ENCODE data around the gene GRAMD1B. TPM values are rescaled to one million over a fixed set of nuclear protein-coding genes. Genes with fewer than 3 reads are reported as not detected.
"Not testable (repeated sequence)": the region's sequence is repeated elsewhere in the genome, so short reads cannot be mapped to it uniquely, and the experiment has no call there.

Gene GRAMD1B
- total and polyA plus RNA-seq, 5 donors from 2014 or later, result 1.7 to 10.8 (median 5.3) TPM

- peaks cover 19% of the 10 kb centered on the region for H3K4me1 ChIP-seq (ENCODE audit: control insufficient read depth, insufficient read depth, low read length, poor library complexity, severe bottlenecking)
- Mint-ChIP-seq H3K4me1 (peaks cover 8 to 40% (median 18%) of the 10 kb centered on the region in 4 donors), H3K36me3 (no peaks in the 10 kb centered on the region), H3K4me3 (peak overlapping the region in 1 of 4 donors; percentile 1), H3K9me3 (peaks cover 0 to 1% (median 0%) of the 10 kb centered on the region in 7 donors), H3K27ac (peak overlapping the region in 2 of 3 donors; percentile 9 to 59), H3K27me3 (no peaks in the 10 kb centered on the region)
- DNase-seq (peak in 1 of 3 donors; percentile 56), ATAC-seq (ENCODE audit: low read depth in 2 of 2) (no peak)
- H3K4me3 ChIP-seq (ENCODE audit: low read depth, low read length), result no peak overlapping the region
- H3K27ac ChIP-seq (ENCODE audit: insufficient read depth, low read length, poor library complexity, severe bottlenecking), result no peak overlapping the region
- H3K36me3 ChIP-seq (ENCODE audit: control insufficient read depth, insufficient read depth, low read length), result no peaks in the 10 kb centered on the region
- H3K9me3 ChIP-seq (ENCODE audit: control insufficient read depth in 2 of 2, low read length in 2 of 2), result no peaks in the 10 kb centered on the region
- H3K27me3 ChIP-seq (ENCODE audit: control insufficient read depth, insufficient read depth, low read length), result no peaks in the 10 kb centered on the region
Observed at GRCh38 chr11:123451183-123451781, 21.2 kb downstream of the GRAMD1B start.

- Mint-ChIP-seq H3K4me3 (no peak overlapping the region), H3K27ac (no peak overlapping the region), H3K36me3 (no peaks in the 10 kb centered on the region), H3K27me3 (no peaks in the 10 kb centered on the region), H3K4me1 (peaks cover 10 to 52% (median 26%) of the 10 kb centered on the region in 4 donors), H3K9me3 (peaks cover 0 to 2% (median 0%) of the 10 kb centered on the region in 7 donors)
- DNase-seq (peak in 1 of 3 donors; percentile 39), ATAC-seq (ENCODE audit: low read depth in 2 of 2) (no peak)
- H3K27me3 ChIP-seq (ENCODE audit: control insufficient read depth, insufficient read depth, low read length), result no peaks in the 10 kb centered on the region
- peaks cover 31% of the 10 kb centered on the region for H3K4me1 ChIP-seq (ENCODE audit: control insufficient read depth, insufficient read depth, low read length, poor library complexity, severe bottlenecking)
- H3K9me3 ChIP-seq (ENCODE audit: control insufficient read depth in 2 of 2, low read length in 2 of 2), result no peaks in the 10 kb centered on the region
- no peaks in the 10 kb centered on the region for H3K36me3 ChIP-seq (ENCODE audit: control insufficient read depth, insufficient read depth, low read length)
- no peak overlapping the region for H3K4me3 ChIP-seq (ENCODE audit: low read depth, low read length)
- no peak overlapping the region for H3K27ac ChIP-seq (ENCODE audit: insufficient read depth, low read length, poor library complexity, severe bottlenecking)
Observed at GRCh38 chr11:123452794-123453193, 22.7 kb downstream of the GRAMD1B start.

GRCh38 chr11:123454060-123454651 lies 24.1 kb downstream of the GRAMD1B start:
- Histone ChIP-seq H3K9me3 (ENCODE audit: control insufficient read depth in 2 of 2, low read length in 2 of 2) (no peaks in the 10 kb centered on the region), H3K4me3 (ENCODE audit: low read depth, low read length) (peak overlapping the region; percentile 35), H3K27me3 (ENCODE audit: control insufficient read depth, insufficient read depth, low read length) (no peaks in the 10 kb centered on the region), H3K4me1 (ENCODE audit: control insufficient read depth, insufficient read depth, low read length, poor library complexity, severe bottlenecking) (peaks cover 32% of the 10 kb centered on the region), H3K36me3 (ENCODE audit: control insufficient read depth, insufficient read depth, low read length) (no peaks in the 10 kb centered on the region), H3K27ac (ENCODE audit: insufficient read depth, low read length, poor library complexity, severe bottlenecking) (peak overlapping the region; percentile 38)
- Mint-ChIP-seq H3K27ac (peak overlapping the region; percentile 56 to 85 (median 70)), H3K4me1 (peaks cover 9 to 43% (median 26%) of the 10 kb centered on the region in 4 donors), H3K36me3 (no peaks in the 10 kb centered on the region), H3K4me3 (peak overlapping the region; percentile 20 to 63 (median 34)), H3K9me3 (peaks cover 0 to 2% (median 0%) of the 10 kb centered on the region in 7 donors), H3K27me3 (no peaks in the 10 kb centered on the region)
- ATAC-seq (ENCODE audit: low read depth in 2 of 2) (peak; percentile 44 to 49), DNase-seq (peak; percentile 9 to 79 (median 23))

GRCh38 chr11:123454796-123455195 lies 24.7 kb downstream of the GRAMD1B start:
- H3K4me1 ChIP-seq (ENCODE audit: control insufficient read depth, insufficient read depth, low read length, poor library complexity, severe bottlenecking), result peaks cover 32% of the 10 kb centered on the region

GRCh38 chr11:123456448-123456847 lies 26.4 kb downstream of the GRAMD1B start:
- not testable (repeated sequence) for H3K27me3 Mint-ChIP-seq; H3K27ac ChIP-seq (ENCODE audit: insufficient read depth, low read length, poor library complexity, severe bottlenecking); ATAC-seq (ENCODE audit: low read depth in 2 of 2); H3K36me3 Mint-ChIP-seq; H3K36me3 ChIP-seq (ENCODE audit: control insufficient read depth, insufficient read depth, low read length); H3K9me3 ChIP-seq (ENCODE audit: control insufficient read depth in 2 of 2, low read length in 2 of 2); H3K9me3 Mint-ChIP-seq; H3K27me3 ChIP-seq (ENCODE audit: control insufficient read depth, insufficient read depth, low read length); H3K4me3 ChIP-seq (ENCODE audit: low read depth, low read length)
- H3K4me1 ChIP-seq (ENCODE audit: control insufficient read depth, insufficient read depth, low read length, poor library complexity, severe bottlenecking), result peaks cover 32% of the 10 kb centered on the region
- DNase-seq, result peak in 1 of 3 donors; percentile 12
- Mint-ChIP-seq H3K27ac (peak overlapping the region; percentile 35 to 90 (median 89)), H3K4me3 (peak overlapping the region in 2 of 4 donors; percentile 16 to 55), H3K4me1 (peaks cover 9 to 39% (median 24%) of the 10 kb centered on the region in 4 donors)

More at GRCh38 chr11:123454796-123455195, 24.7 kb downstream of the GRAMD1B start:
- no peak for DNase-seq
- Mint-ChIP-seq H3K4me1 (peaks cover 9 to 43% (median 26%) of the 10 kb centered on the region in 4 donors), H3K4me3 (peak overlapping the region in 3 of 4 donors; percentile 0 to 63 (median 20)), H3K36me3 (no peaks in the 10 kb centered on the region), H3K27ac (peak overlapping the region; percentile 56 to 85 (median 57)), H3K27me3 (no peaks in the 10 kb centered on the region), H3K9me3 (peaks cover 0 to 2% (median 0%) of the 10 kb centered on the region in 7 donors)
- H3K9me3 ChIP-seq (ENCODE audit: control insufficient read depth in 2 of 2, low read length in 2 of 2), result no peaks in the 10 kb centered on the region
- no peaks in the 10 kb centered on the region for H3K36me3 ChIP-seq (ENCODE audit: control insufficient read depth, insufficient read depth, low read length)
- H3K27ac ChIP-seq (ENCODE audit: insufficient read depth, low read length, poor library complexity, severe bottlenecking), result peak overlapping the region; percentile 38
- H3K4me3 ChIP-seq (ENCODE audit: low read depth, low read length), result peak overlapping the region; percentile 35
- no peak for ATAC-seq (ENCODE audit: low read depth in 2 of 2)
- no peaks in the 10 kb centered on the region for H3K27me3 ChIP-seq (ENCODE audit: control insufficient read depth, insufficient read depth, low read length)

GRCh38 chr11:123457187-123457770 lies 27.2 kb downstream of the GRAMD1B start:
- Histone ChIP-seq H3K36me3 (ENCODE audit: control insufficient read depth, insufficient read depth, low read length) (no peaks in the 10 kb centered on the region), H3K27ac (ENCODE audit: insufficient read depth, low read length, poor library complexity, severe bottlenecking) (peak overlapping the region; percentile 51), H3K4me3 (ENCODE audit: low read depth, low read length) (peak overlapping the region; percentile 54), H3K9me3 (ENCODE audit: control insufficient read depth in 2 of 2, low read length in 2 of 2) (no peaks in the 10 kb centered on the region), H3K27me3 (ENCODE audit: control insufficient read depth, insufficient read depth, low read length) (no peaks in the 10 kb centered on the region), H3K4me1 (ENCODE audit: control insufficient read depth, insufficient read depth, low read length, poor library complexity, severe bottlenecking) (peaks cover 32% of the 10 kb centered on the region)
- peak overlapping the region in 2 of 4 donors; percentile 7 to 55 for H3K4me3 Mint-ChIP-seq
- peaks cover 0 to 2% (median 0%) of the 10 kb centered on the region in 7 donors for H3K9me3 Mint-ChIP-seq
- H3K36me3 Mint-ChIP-seq, result no peaks in the 10 kb centered on the region
- DNase-seq (peak in 2 of 3 donors; percentile 32 to 71), ATAC-seq (ENCODE audit: low read depth in 2 of 2) (peak; percentile 61 to 68)
- no peaks in the 10 kb centered on the region for H3K27me3 Mint-ChIP-seq
- peaks cover 9 to 37% (median 23%) of the 10 kb centered on the region in 4 donors for H3K4me1 Mint-ChIP-seq
- H3K27ac Mint-ChIP-seq, result peak overlapping the region; percentile 77 to 90 (median 89)

- Mint-ChIP-seq H3K9me3 (peaks cover 0 to 2% (median 0%) of the 10 kb centered on the region in 7 donors), H3K27ac (peak overlapping the region in 2 of 3 donors; percentile 26 to 39), H3K4me1 (peaks cover 9 to 37% (median 23%) of the 10 kb centered on the region in 4 donors), H3K4me3 (no peak overlapping the region), H3K36me3 (no peaks in the 10 kb centered on the region), H3K27me3 (no peaks in the 10 kb centered on the region)
- no peak for DNase-seq
- Histone ChIP-seq H3K36me3 (ENCODE audit: control insufficient read depth, insufficient read depth, low read length) (no peaks in the 10 kb centered on the region), H3K4me3 (ENCODE audit: low read depth, low read length) (no peak overlapping the region), H3K4me1 (ENCODE audit: control insufficient read depth, insufficient read depth, low read length, poor library complexity, severe bottlenecking) (peaks cover 32% of the 10 kb centered on the region), H3K27ac (ENCODE audit: insufficient read depth, low read length, poor library complexity, severe bottlenecking) (no peak overlapping the region), H3K9me3 (ENCODE audit: control insufficient read depth in 2 of 2, low read length in 2 of 2) (no peaks in the 10 kb centered on the region), H3K27me3 (ENCODE audit: control insufficient read depth, insufficient read depth, low read length) (no peaks in the 10 kb centered on the region)
- ATAC-seq (ENCODE audit: low read depth in 2 of 2), result no peak
Observed at GRCh38 chr11:123458501-123458900, 28.4 kb downstream of the GRAMD1B start.
